Heart left ventricle (tissue), 16 donors: ENCODE data around the gene TMEM167A. TPM values are rescaled to one million over a fixed set of nuclear protein-coding genes. Genes with fewer than 3 reads are reported as not detected.
A peak's percentile ranks its signal among the peaks of the same experiment; 100 is the strongest.

Experiments
- ATAC-seq, 4 donors: fragments of 200-7000 bp; cut with Tn5 transposase; one replicate each; pipeline ENCODE4 v1.9.1; 2020 to 2022; ENCODE audit warnings: moderate library complexity in 4 of 4, mild to moderate bottlenecking in 3 of 4, moderate number of reproducible peaks in 1 of 4
- DNase-seq, 5 donors: peaks; one replicate each; pipeline ENCODE4 v3.0.0-alpha.2; 2020
- H3K27ac ChIP-seq, 12 donors: fragments of 200-600 bp; sonication (generic) in 4 of 12; one replicate each; pipeline versions ENCODE4 v1.5.0 to v1.8.0; 2016 to 2022; ENCODE audit warnings: mild to moderate bottlenecking in 2 of 12
- H3K27me3 ChIP-seq, 9 donors: fragments of 200-600 bp; sonication (generic) in 2 of 9; one replicate each; pipeline versions ENCODE4 v1.5.1 to v1.8.0; 2016 to 2022; ENCODE audit warnings: mild to moderate bottlenecking in 3 of 9
- H3K36me3 ChIP-seq, 9 donors: fragments of 200-600 bp; sonication (generic) in 2 of 9; one replicate each; pipeline versions ENCODE4 v1.5.0 to v1.8.0; 2018 to 2022; ENCODE audit warnings: mild to moderate bottlenecking in 2 of 9
- H3K4me1 ChIP-seq, 12 donors: fragments of 200-600 bp; sonication (generic) in 4 of 12; one replicate each; pipeline versions ENCODE4 v1.5.0 to v1.8.0; 2016 to 2022; ENCODE audit warnings: mild to moderate bottlenecking in 3 of 12
- H3K4me3 ChIP-seq, 12 donors: fragments of 200-600 bp; sonication (generic) in 4 of 12; one replicate each; pipeline versions ENCODE4 v1.5.0 to v1.8.0; 2017 to 2022; ENCODE audit warnings: mild to moderate bottlenecking in 9 of 12, moderate library complexity in 4 of 12
- H3K9me3 ChIP-seq, 12 donors: fragments of 200-600 bp; sonication (generic) in 4 of 12; one replicate each; pipeline versions ENCODE4 v1.5.0 to v1.8.0; 2016 to 2022; ENCODE audit warnings: mild to moderate bottlenecking in 1 of 12
- CTCF ChIP-seq, 12 donors: fragments of 200-600 bp; sonication (generic) in 4 of 12; IDR thresholded peaks; one replicate each; pipeline versions ENCODE4 v1.5.0 to v1.8.0; 2018 to 2022; ENCODE audit warnings: antibody characterized with exemption in 12 of 12, mild to moderate bottlenecking in 5 of 12
- POLR2A ChIP-seq, 2 donors: fragments of 450-650 bp; IDR thresholded peaks; one replicate each; pipeline ENCODE4 v1.6.1; 2017; ENCODE audit warnings: antibody characterized with exemption in 2 of 2, mild to moderate bottlenecking in 2 of 2, moderate library complexity in 2 of 2
- WGBS, 4 donors: extraction: QIAGEN DNeasy Blood & Tissue Kit in 2 of 4; methylation state at CpG; one replicate each; pipeline versions ENCODE4 v1.1.5 to v1.1.7; 2013 to 2018; 5-methylcytosine and 5-hydroxymethylcytosine counted together
- intact Hi-C, 10 donors: fragments of 100-400 bp; cut with DNase I; formaldehyde crosslinking; loops; one replicate each; pipeline versions ENCODE4 v1.11.1 to v1.14.2; 2022
- polyA plus RNA-seq, 2 donors: library from polyadenylated mRNA; stranded (reverse); fragments of 200-250 nt; gene quantifications; one replicate each; pipeline ENCODE4 v1.2.3, GENCODE V29; 2013
- total RNA-seq, 9 donors: library from RNA; depleted of rRNA in 2 of 9; stranded (reverse); fragments of >200 nt in 2 of 9; fragmentation: NEBNext Ultra II Directional in 3 of 9; extraction: Animal tissue kit (Norgen Biotek cat#: 25700) in 3 of 9; gene quantifications; one replicate each; pipeline versions ENCODE4 v1.1.0 to v1.2.4, GENCODE V29; 2016 to 2023
- donor health status: ischemic (EF 13 %, LVEDD 7.1; RV severe dilation, severe dysfunction).
- donor health status: healthy with polysubstance abuse.
- donor health status: DM: no; HTN: yes; CAD: no.
- donor health status: DM: no; HTN: no; CAD: no.
- donor health status: ischemic (EF 25% LVEDD 6.9; RV normal size, moderate dysfunction).
- donor health status: ischemic (EF 25% LVEDD 5.7; RV mildly dilated, moderate dysfunction).
- donor health status: healthy.
- donor health status: DM: yes; HTN: yes; CAD: no.
- donor health status: ischemic (EF 35%, LVEDD 5.7; RV mildly dilated, moderate dysfunction).
- donor health status: nonischemic (EF 11% LVEDD 7.7; RV severe dilation, severe dysfunction).
- donor health status: DM: yes; HTN: yes; CAD: no.
- donor health status: PGD.
- donor health status: ischemic (EF 29% LVEDD 5.4; RV normal size, mild dysfunction).
- donor health status: nonischemic (EF 23%, LVEDD 6.1; RV moderate dilation, normal function).

Gene TMEM167A
- total and polyA plus RNA-seq, 11 donors, result 16.7 to 62.7 (median 48.4) TPM

- TF ChIP-seq POLR2A (IDR thresholded peaks at IDR 0.05) (no peak), CTCF (IDR thresholded peaks at IDR 0.05) (no peak)
- 62 to 91% (median 80%) methylated on average over 1 of the region's 1 CpG for WGBS, 4 donors
- Histone ChIP-seq H3K27ac (no peak overlapping the region), H3K4me1 (peaks cover 0 to 30% (median 13%) of the 10 kb centered on the region in 12 donors), H3K9me3 (no peaks in the 10 kb centered on the region), H3K27me3 (no peaks in the 10 kb centered on the region), H3K36me3 (no peaks in the 10 kb centered on the region), H3K4me3 (no peak overlapping the region)
- no peak for ATAC-seq
- no peak for DNase-seq
- intact Hi-C loops, result no loop called here
Observed at GRCh38 chr5:83101514-83101913, 24.3 kb upstream of the TMEM167A start.

- Histone ChIP-seq H3K27me3 (no peaks in the 10 kb centered on the region), H3K4me3 (no peak overlapping the region), H3K4me1 (peaks cover 0 to 30% (median 13%) of the 10 kb centered on the region in 12 donors), H3K9me3 (peaks cover 0 to 7% (median 0%) of the 10 kb centered on the region in 12 donors), H3K27ac (peak overlapping the region in 2 of 12 donors; percentile 4 to 40), H3K36me3 (no peaks in the 10 kb centered on the region)
- WGBS, 4 donors, result 52 to 75% (median 58%) methylated on average over 1 of the region's 1 CpG
- TF ChIP-seq CTCF (IDR thresholded peaks at IDR 0.05) (no peak), POLR2A (IDR thresholded peaks at IDR 0.05) (no peak)
- peak in 1 of 4 donors; percentile 47 for ATAC-seq
- no peak for DNase-seq
- intact Hi-C loops, result loop anchor here in 1 of 10 donors (10.0 kb wide), 1 partner anchor 325 kb away; no protein-coding TSS in a partner anchor
Observed at GRCh38 chr5:83099445-83099844, 22.3 kb upstream of the TMEM167A start.

- no peak for ATAC-seq
- H3K4me1 ChIP-seq, result peaks cover 0 to 30% (median 13%) of the 10 kb centered on the region in 12 donors
- H3K9me3 ChIP-seq, result peaks cover 0 to 11% (median under 1%) of the 10 kb centered on the region in 12 donors
- H3K36me3 ChIP-seq, result no peaks in the 10 kb centered on the region
- TF ChIP-seq POLR2A (IDR thresholded peaks at IDR 0.05), result no peak
- no peak for TF ChIP-seq CTCF (IDR thresholded peaks at IDR 0.05)
- intact Hi-C loops, result loop anchor here in 1 of 10 donors (10.0 kb wide), 1 partner anchor 326 kb away; no protein-coding TSS in a partner anchor
- H3K4me3 ChIP-seq, result no peak overlapping the region
- H3K27ac ChIP-seq, result peak overlapping the region in 1 of 12 donors; percentile 4
- H3K27me3 ChIP-seq, result no peaks in the 10 kb centered on the region
- DNase-seq, result no peak
Observed at GRCh38 chr5:83099001-83099400, 21.8 kb upstream of the TMEM167A start.

GRCh38 chr5:83097689-83098231, 20.6 kb upstream of the TMEM167A start:
- no peaks in the 10 kb centered on the region for H3K36me3 ChIP-seq
- ATAC-seq (peak; percentile 73 to 84 (median 79)), DNase-seq (no peak)
- WGBS, 4 donors, result 31 to 40% (median 35%) methylated on average over 2 of the region's 2 CpGs
- H3K27ac ChIP-seq, result peak overlapping the region in 6 of 12 donors; percentile 0 to 50 (median 36)
- intact Hi-C loops, result loop anchor here in 1 of 10 donors (10.0 kb wide), 1 partner anchor 327 kb away; no protein-coding TSS in a partner anchor
- H3K27me3 ChIP-seq, result no peaks in the 10 kb centered on the region
- no peak overlapping the region for H3K4me3 ChIP-seq
- TF ChIP-seq CTCF (IDR thresholded peaks at IDR 0.05) (no peak), POLR2A (IDR thresholded peaks at IDR 0.05) (no peak)
- H3K4me1 ChIP-seq, result peaks cover 0 to 30% (median 13%) of the 10 kb centered on the region in 12 donors
- peaks cover 0 to 23% (median 11%) of the 10 kb centered on the region in 12 donors for H3K9me3 ChIP-seq
